PC-3 (cell line): ENCODE results near the gene SOX5. TPM values are rescaled to one million over a fixed set of nuclear protein-coding genes. Genes with fewer than 3 reads are reported as not detected.

Source experiments
- ATAC-seq: fragments of 200-7000 bp; cut with Tn5 transposase; 2 replicates; pipeline ENCODE4 v1.9.1; 2020; ENCODE audit warnings: mild to moderate bottlenecking, moderate library complexity
- Bru-seq: library from RNA; stranded (reverse); fragments of 400-500 nt; gene quantifications from one replicate; lab custom pipeline; 2021; lab: Mats Ljungman, UMichigan
- BruChase-seq, 2 experiments: library from RNA; stranded (reverse); fragments of 400-500 nt; gene quantifications; one replicate each; lab custom pipeline; 2021; lab: Mats Ljungman, UMichigan
- BruUV-seq: library from RNA; stranded (reverse); fragments of 400-500 nt; replicated peaks from 2 replicates; lab custom pipeline; 2021; lab: Mats Ljungman, UMichigan
- CTCF ChIA-PET: fragments of 300-600 bp; sonication (Branson Sonifier 250); formaldehyde crosslinking; loops from one replicate; lab custom pipeline; 2022; ENCODE audit warnings: antibody characterized with exemption; lab: Charles Lee
- POLR2A ChIA-PET: fragments of 300-600 bp; sonication (Branson Sonifier 250); formaldehyde crosslinking; loops from one replicate; lab custom pipeline; 2022; ENCODE audit warnings: antibody characterized with exemption; ENCODE audit not compliant: unreplicated experiment; lab: Charles Lee
- DNase-seq: peaks from one replicate; pipeline ENCODE4 v3.0.0-alpha.2; 2015
- H2AFZ ChIP-seq: fragments of 300-600 bp; sonication (generic); 2 replicates; pipeline ENCODE4 v1.6.0; 2016; ENCODE audit warnings: antibody characterized with exemption, low read length
- H3F3A ChIP-seq: fragments of 300-600 bp; sonication (generic); one replicate; pipeline ENCODE4 v1.6.0; 2017; ENCODE audit warnings: antibody characterized with exemption, low read length, control low read depth, mild to moderate bottlenecking; ENCODE audit not compliant: unreplicated experiment
- H3K27ac ChIP-seq: fragments of 300-600 bp; sonication (generic); 2 replicates; pipeline ENCODE4 v1.5.1; 2016; ENCODE audit warnings: mild to moderate bottlenecking, low read length
- H3K27me3 ChIP-seq: fragments of 300-600 bp; sonication (generic); 2 replicates; pipeline ENCODE4 v1.6.1; 2016; ENCODE audit warnings: low read length, mixed read lengths
- H3K36me3 ChIP-seq: fragments of 300-600 bp; sonication (generic); 2 replicates; pipeline ENCODE4 v1.6.1; 2016; ENCODE audit warnings: low read depth, mixed run types, low read length, mixed read lengths
- H3K4me1 ChIP-seq: fragments of 300-600 bp; sonication (generic); 2 replicates; pipeline ENCODE4 v1.5.1; 2016; ENCODE audit warnings: low read length; ENCODE audit not compliant: insufficient read depth
- H3K4me2 ChIP-seq: fragments of 300-600 bp; sonication (generic); 2 replicates; pipeline ENCODE4 v1.6.0; 2016; ENCODE audit warnings: low read length
- H3K4me3 ChIP-seq: fragments of 300-600 bp; sonication (generic); 2 replicates; pipeline ENCODE4 v1.5.1; 2016; ENCODE audit warnings: mild to moderate bottlenecking, low read length, mixed read lengths
- H3K79me2 ChIP-seq: fragments of 300-600 bp; sonication (generic); 2 replicates; pipeline ENCODE4 v1.6.1; 2017; ENCODE audit warnings: low read length, mixed read lengths
- H3K9ac ChIP-seq: fragments of 300-600 bp; sonication (generic); 2 replicates; pipeline ENCODE4 v1.6.0; 2016; ENCODE audit warnings: mild to moderate bottlenecking, low read length
- H3K9me2 ChIP-seq: fragments of 300-600 bp; sonication (generic); replicated peaks from 2 replicates; pipeline ENCODE4 v1.6.1; 2016; ENCODE audit warnings: mixed run types, low read length, mixed read lengths
- H3K9me3 ChIP-seq: fragments of 300-600 bp; sonication (generic); 2 replicates; pipeline ENCODE4 v1.6.1; 2016; ENCODE audit warnings: low read length, mixed read lengths
- H4K20me1 ChIP-seq: fragments of 300-600 bp; sonication (generic); 2 replicates; pipeline ENCODE4 v1.6.1; 2016; ENCODE audit warnings: low read length, mixed read lengths
- EZH2 ChIP-seq: fragments of 300-600 bp; sonication (generic); IDR thresholded peaks from one replicate; pipeline ENCODE4 v1.6.1; 2017; ENCODE audit warnings: antibody characterized with exemption, mild to moderate bottlenecking, low read length; ENCODE audit not compliant: unreplicated experiment
- EZH2phosphoT487 ChIP-seq: fragments of 300-600 bp; sonication (generic); IDR thresholded peaks from 2 replicates; pipeline ENCODE4 v1.6.1; 2018; ENCODE audit warnings: mild to moderate bottlenecking, antibody characterized with exemption, low read length, borderline replicate concordance
- intact Hi-C: fragments of 100-400 bp; cut with micrococcal nuclease; formaldehyde crosslinking; loops from 2 replicates; pipeline ENCODE4 v1.9.0; 2023
- long read RNA-seq: library from polyadenylated mRNA; unstranded; transcript quantifications from one replicate; pipeline ENCODE4 v2.0.0, GENCODE V29; 2021; ENCODE audit not compliant: unreplicated experiment
- total RNA-seq: library from RNA; depleted of rRNA; stranded (reverse); fragments of >200 nt; gene quantifications from 2 replicates; pipeline ENCODE4 v1.2.3, GENCODE V29; 2014; rRNA removed
- TF ChIP-seq, protein P1 (sequence below): fragments of 300-600 bp; sonication (generic); conservative IDR thresholded peaks from 2 replicates; pipeline ENCODE4 v1.5.1; 2017; ENCODE audit warnings: antibody characterized with exemption, low read depth, mild to moderate bottlenecking, low read length

Gene SOX5
- total RNA-seq (not detected in 2 replicates), Bru-seq, nascent RNA (percentile 0 among the genes with signal in this experiment), BruChase-seq, experiment 1, labeled RNA remaining after a 6-hour chase (percentile 0 among the genes with signal in this experiment), BruChase-seq, experiment 2, labeled RNA remaining after a 2-hour chase (percentile 1 among the genes with signal in this experiment)
- long read RNA-seq: 0 reads

DNA sequence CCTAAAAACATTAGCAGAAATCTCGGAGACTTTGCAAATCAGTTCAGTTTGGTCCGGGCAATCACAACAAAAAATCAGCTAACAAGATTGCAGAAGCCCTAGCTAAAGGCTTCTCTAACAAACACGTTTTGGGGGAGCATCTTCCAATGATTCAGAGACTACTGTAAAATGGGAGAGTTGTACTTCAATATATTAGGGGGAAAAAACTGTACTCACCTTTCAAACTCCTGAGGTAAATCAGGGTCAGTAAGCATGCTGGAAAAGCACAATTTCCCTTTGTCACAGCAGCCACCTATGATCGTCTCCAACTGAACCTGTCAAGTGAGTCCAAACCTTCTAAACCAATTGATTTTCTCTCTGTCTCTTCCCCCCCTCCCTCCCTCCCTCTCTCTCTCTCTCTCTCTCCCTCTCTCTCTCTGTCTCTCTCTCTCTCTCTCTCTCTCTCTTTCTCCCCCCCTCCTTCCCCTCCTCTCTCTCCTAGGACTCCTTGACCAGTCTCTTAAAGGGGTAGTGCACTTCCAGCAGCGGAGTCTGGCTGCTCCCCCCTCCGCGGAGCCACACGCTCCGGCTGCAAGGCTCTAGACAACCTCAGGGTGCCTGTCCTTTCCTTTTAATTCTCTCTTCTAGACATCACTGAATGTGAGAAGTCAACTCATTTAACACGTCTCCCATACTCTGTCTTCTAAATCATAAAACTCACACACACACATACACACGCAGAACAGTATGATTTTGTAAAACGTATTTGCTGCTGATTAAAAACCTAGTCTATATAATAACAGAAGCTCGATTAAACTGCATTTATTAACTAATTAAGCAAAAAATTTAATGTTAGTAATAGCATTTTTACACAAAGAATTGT lies at the start of gene SOX5:
Gene SOX5 (minus strand): TSS at position 323 of the 862 bp plus-strand sequence. CDS start 69 bp downstream, at position 254.
- TF ChIP-seq, protein P1, sequence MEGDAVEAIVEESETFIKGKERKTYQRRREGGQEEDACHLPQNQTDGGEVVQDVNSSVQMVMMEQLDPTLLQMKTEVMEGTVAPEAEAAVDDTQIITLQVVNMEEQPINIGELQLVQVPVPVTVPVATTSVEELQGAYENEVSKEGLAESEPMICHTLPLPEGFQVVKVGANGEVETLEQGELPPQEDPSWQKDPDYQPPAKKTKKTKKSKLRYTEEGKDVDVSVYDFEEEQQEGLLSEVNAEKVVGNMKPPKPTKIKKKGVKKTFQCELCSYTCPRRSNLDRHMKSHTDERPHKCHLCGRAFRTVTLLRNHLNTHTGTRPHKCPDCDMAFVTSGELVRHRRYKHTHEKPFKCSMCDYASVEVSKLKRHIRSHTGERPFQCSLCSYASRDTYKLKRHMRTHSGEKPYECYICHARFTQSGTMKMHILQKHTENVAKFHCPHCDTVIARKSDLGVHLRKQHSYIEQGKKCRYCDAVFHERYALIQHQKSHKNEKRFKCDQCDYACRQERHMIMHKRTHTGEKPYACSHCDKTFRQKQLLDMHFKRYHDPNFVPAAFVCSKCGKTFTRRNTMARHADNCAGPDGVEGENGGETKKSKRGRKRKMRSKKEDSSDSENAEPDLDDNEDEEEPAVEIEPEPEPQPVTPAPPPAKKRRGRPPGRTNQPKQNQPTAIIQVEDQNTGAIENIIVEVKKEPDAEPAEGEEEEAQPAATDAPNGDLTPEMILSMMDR: no peak
- TF ChIP-seq EZH2phosphoT487 (no peak), EZH2 (no peak)
- Histone ChIP-seq H3F3A (no peaks in the 10 kb centered on the region), H3K27ac (no peak within 1 kb of the TSS), H3K4me3 (no peak within 1 kb of the TSS), H3K4me2 (no peak within 1 kb of the TSS), H3K27me3 (peaks cover 30% of the 10 kb centered on the region), H3K9me3 (no peaks in the 10 kb centered on the region), H3K36me3 (no peaks in the 10 kb centered on the region), H3K4me1 (no peaks in the 10 kb centered on the region), H2AFZ (no peak within 1 kb of the TSS), H3K9me2 (no peaks in the 10 kb centered on the region), H3K9ac (no peak within 1 kb of the TSS), H4K20me1 (no peaks in the 10 kb centered on the region), H3K79me2 (no peaks in the 10 kb centered on the region)
- CTCF ChIA-PET: no interaction called here
- DNase-seq (no peak), ATAC-seq (no peak)
- no TSS peak for BruUV-seq
- POLR2A ChIA-PET: no interaction called here
- intact Hi-C loops: no loop called here

DNA sequence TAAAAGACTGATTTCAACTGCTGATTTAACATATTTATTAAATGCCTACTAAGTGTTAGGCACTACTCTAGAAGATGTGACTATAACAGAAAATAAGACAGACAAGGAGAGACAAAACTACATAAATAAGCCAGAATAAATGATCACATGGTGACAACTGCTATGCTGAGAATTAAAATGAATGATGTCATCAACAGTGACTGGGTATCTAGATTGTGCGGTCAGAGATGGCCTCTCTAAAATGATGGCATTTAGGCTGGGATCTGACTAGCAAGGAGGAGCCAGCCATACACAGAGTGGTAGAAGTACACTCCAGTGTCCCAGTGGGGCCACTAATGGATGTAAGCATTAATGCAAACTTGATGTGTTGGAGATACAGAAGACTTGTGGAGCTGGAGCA lies 37.6 kb upstream of the SOX5 start:
- DNase-seq: no peak
- intact Hi-C loops: no loop called here
- Histone ChIP-seq H3K79me2 (no peaks in the 10 kb centered on the region), H3K4me3 (no peak overlapping the region), H3K9ac (no peak overlapping the region), H3K4me1 (no peaks in the 10 kb centered on the region), H2AFZ (no peak overlapping the region), H3K27me3 (no peaks in the 10 kb centered on the region), H3K36me3 (no peaks in the 10 kb centered on the region), H3K27ac (no peak overlapping the region), H3K4me2 (no peak overlapping the region), H4K20me1 (no peaks in the 10 kb centered on the region), H3F3A (no peaks in the 10 kb centered on the region), H3K9me3 (no peaks in the 10 kb centered on the region), H3K9me2 (no peaks in the 10 kb centered on the region)
- TF ChIP-seq EZH2 (no peak), EZH2phosphoT487 (no peak)
- TF ChIP-seq, protein P1: no peak
- CTCF ChIA-PET: no interaction called here
- BruUV-seq: no TSS peak
- no peak for ATAC-seq
- POLR2A ChIA-PET: no interaction called here

DNA sequence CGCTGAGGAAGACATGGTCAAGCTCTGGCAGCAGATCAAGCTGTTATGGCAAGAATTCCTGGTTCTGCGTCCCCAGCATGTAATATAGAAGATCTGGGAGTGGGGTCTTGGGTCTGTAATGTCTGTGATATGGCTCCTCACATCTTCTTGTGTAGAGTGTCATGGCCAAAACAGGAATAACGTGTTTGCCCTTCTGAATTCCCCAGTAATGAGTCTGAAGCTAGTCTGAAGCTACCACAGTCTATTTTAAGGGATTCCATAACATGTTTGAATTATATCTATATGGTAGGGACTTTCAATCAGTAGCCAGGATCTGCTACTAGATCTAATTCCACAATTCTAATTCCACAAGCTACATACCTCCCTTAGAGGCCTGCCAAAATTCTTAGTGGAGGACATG lies 31.4 kb upstream of the SOX5 start:
- Histone ChIP-seq H2AFZ (no peak overlapping the region), H3K4me1 (no peaks in the 10 kb centered on the region), H3F3A (no peaks in the 10 kb centered on the region), H3K36me3 (no peaks in the 10 kb centered on the region), H3K9me2 (no peaks in the 10 kb centered on the region), H3K4me3 (no peak overlapping the region), H3K4me2 (no peak overlapping the region), H3K9me3 (no peaks in the 10 kb centered on the region), H3K9ac (no peak overlapping the region), H3K79me2 (no peaks in the 10 kb centered on the region), H3K27me3 (no peaks in the 10 kb centered on the region), H4K20me1 (no peaks in the 10 kb centered on the region), H3K27ac (no peak overlapping the region)
- TF ChIP-seq, protein P1: no peak
- TF ChIP-seq EZH2 (no peak), EZH2phosphoT487 (no peak)
- ChIA-PET CTCF (no interaction called here), POLR2A (no interaction called here)
- DNase-seq: no peak
- no TSS peak for BruUV-seq
- intact Hi-C loops: no loop called here
- no peak for ATAC-seq
